ENCODE data around the gene IL4I1.

GRCh38 chr19:49912965-49913685 is 16.4 kb upstream of the IL4I1 start:
- TF ChIP-seq EP300 (IDR thresholded peaks at IDR 0.05; ENCODE audit: borderline replicate concordance in 1 of 2, low read depth in 1 of 2, low read length in 1 of 2) (no peak), RFX5 (IDR thresholded peaks at IDR 0.05; ENCODE audit: low read length) (no peak), CTCF (IDR thresholded peaks at IDR 0.05) (no peak), REST (IDR thresholded peaks at IDR 0.05; ENCODE audit: low read depth, low read length) (no peak), TAF1 (IDR thresholded peaks at IDR 0.05; ENCODE audit: borderline replicate concordance, low read depth, low read length) (no peak), JUND (IDR thresholded peaks at IDR 0.05) (no peak), MXI1 (IDR thresholded peaks at IDR 0.05; ENCODE audit: low read depth, low read length) (no peak), USF2 (IDR thresholded peaks at IDR 0.05; ENCODE audit: borderline replicate concordance, low read depth, low read length) (no peak), ZBTB33 (IDR thresholded peaks at IDR 0.05; ENCODE audit: borderline replicate concordance, low read depth) (no peak), YY1 (IDR thresholded peaks at IDR 0.05; ENCODE audit: low read depth) (no peak)
